Sigmoid colon (tissue), 7 donors: Measurements from ENCODE around the gene GPR4. TPM values are rescaled to one million over a fixed set of nuclear protein-coding genes. Genes with fewer than 3 reads are reported as not detected.

Experiments used
- DNase-seq: peaks from one replicate; pipeline ENCODE4 v3.0.0-alpha.2; 2019
- H3K27ac ChIP-seq, 4 donors: fragments of 200-600 bp; sonication (generic); one replicate each; pipeline ENCODE4 v1.5.1; 2016 to 2019; ENCODE audit warnings: mild to moderate bottlenecking in 1 of 4
- H3K27me3 ChIP-seq, 3 donors: fragments of 200-600 bp; sonication (generic); one replicate each; pipeline ENCODE4 v1.5.1; 2019; ENCODE audit warnings: mild to moderate bottlenecking in 1 of 3
- H3K36me3 ChIP-seq, 4 donors: fragments of 200-600 bp; sonication (generic); one replicate each; pipeline ENCODE4 v1.5.1; 2016 to 2019
- H3K4me1 ChIP-seq, 4 donors: fragments of 200-600 bp; sonication (generic); one replicate each; pipeline ENCODE4 v1.5.1; 2017 to 2019
- H3K4me3 ChIP-seq, 4 donors: fragments of 200-600 bp; sonication (generic); one replicate each; pipeline ENCODE4 v1.5.1; 2017 to 2019; ENCODE audit warnings: mild to moderate bottlenecking in 2 of 4, moderate library complexity in 1 of 4
- H3K9me3 ChIP-seq, 4 donors: fragments of 200-600 bp in 3 of 4; sonication (generic) in 3 of 4; one replicate each; pipeline versions ENCODE4 v1.5.1 to v1.6.1; 2013 to 2019
- EP300 ChIP-seq, 4 donors: sonication (generic); formaldehyde crosslinking; IDR thresholded peaks; one replicate each; pipeline ENCODE4 v1.6.1; 2017; ENCODE audit warnings: antibody characterized with exemption in 4 of 4
- POLR2A ChIP-seq, 2 donors: fragments of 450-650 bp; IDR thresholded peaks; one replicate each; pipeline ENCODE4 v1.6.1; 2016; ENCODE audit warnings: antibody characterized with exemption in 2 of 2, mild to moderate bottlenecking in 2 of 2, moderate library complexity in 2 of 2
- POLR2AphosphoS5 ChIP-seq, 4 donors: sonication (generic); formaldehyde crosslinking; IDR thresholded peaks; one replicate each; pipeline ENCODE4 v1.6.1; 2017; ENCODE audit warnings: antibody characterized with exemption in 4 of 4
- WGBS, 2 donors: extraction: QIAGEN DNeasy Blood & Tissue Kit; methylation state at CpG; one replicate each; pipeline ENCODE4 v1.1.7; 2013; 5-methylcytosine and 5-hydroxymethylcytosine counted together
- intact Hi-C: fragments of 100-400 bp; cut with DNase I; formaldehyde crosslinking; loops from one replicate; pipeline ENCODE4 v1.15.1; 2023
- polyA plus RNA-seq, 3 donors: library from polyadenylated mRNA; stranded (reverse); fragments of 200-250 nt; gene quantifications; one replicate each; pipeline ENCODE4 v1.2.3, GENCODE V29; 2013
- total RNA-seq, 4 donors: library from RNA; depleted of rRNA; stranded (reverse); fragments of >200 nt; gene quantifications; one replicate each; pipeline ENCODE4 v1.1.0, GENCODE V29; 2016
- TF ChIP-seq, protein P1 (sequence below), 4 experiments: fragments of 450-650 bp in 3 of 4; fragments of 200-600 bp in 1 of 4; IDR thresholded peaks; one replicate each; pipeline ENCODE4 v1.5.1; 2016 to 2019; ENCODE audit warnings: antibody characterized with exemption in 4 of 4, mild to moderate bottlenecking in 3 of 4, moderate library complexity in 2 of 4
- donor health status: healthy with polysubstance abuse.
- donor health status: Bipolar disorder and iron deficiency.
- donor health status: healthy.

The GPR4 gene
- total and polyA plus RNA-seq, 7 donors, result 0.46 to 1.9 (median 0.99) TPM

DNA sequence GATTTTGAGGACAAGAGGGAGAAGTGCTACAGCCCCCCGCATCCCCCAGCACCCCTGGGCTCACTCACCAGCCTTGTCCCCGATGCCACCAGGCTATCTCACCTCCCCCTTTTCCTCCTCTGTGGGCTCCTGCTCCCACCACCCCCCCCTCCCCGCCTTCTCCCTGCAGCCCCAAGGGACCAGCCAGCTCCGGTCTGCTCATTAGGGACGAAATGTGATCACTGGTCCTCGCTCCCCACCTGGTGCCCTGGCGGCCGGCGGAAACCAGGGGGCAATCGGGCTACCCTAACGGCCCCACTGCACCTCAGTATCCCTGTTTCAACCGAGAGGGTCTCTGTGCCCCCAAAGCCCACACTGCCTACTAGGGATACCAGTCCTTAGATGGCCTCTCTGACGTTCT lies 2.7 kb downstream of the GPR4 start:
- no peak overlapping the region for H3K4me3 ChIP-seq
- H3K4me1 ChIP-seq, result peaks cover 0 to 10% (median 3%) of the 10 kb centered on the region in 4 donors
- no peak for DNase-seq
- no peaks in the 10 kb centered on the region for H3K9me3 ChIP-seq
- peaks cover 15 to 100% (median 70%) of the 10 kb centered on the region in 3 donors for H3K27me3 ChIP-seq
- intact Hi-C loops, result no loop called here
- 8 to 16% methylated on average over 13 of the region's 13 CpGs for WGBS, 2 donors
- H3K27ac ChIP-seq, result peak overlapping the region in 2 of 4 donors; percentile 29 to 46
- TF ChIP-seq POLR2AphosphoS5 (IDR thresholded peaks at IDR 0.05) (no peak), EP300 (IDR thresholded peaks at IDR 0.05) (no peak), POLR2A (IDR thresholded peaks at IDR 0.05) (no peak)
- TF ChIP-seq, protein P1, sequence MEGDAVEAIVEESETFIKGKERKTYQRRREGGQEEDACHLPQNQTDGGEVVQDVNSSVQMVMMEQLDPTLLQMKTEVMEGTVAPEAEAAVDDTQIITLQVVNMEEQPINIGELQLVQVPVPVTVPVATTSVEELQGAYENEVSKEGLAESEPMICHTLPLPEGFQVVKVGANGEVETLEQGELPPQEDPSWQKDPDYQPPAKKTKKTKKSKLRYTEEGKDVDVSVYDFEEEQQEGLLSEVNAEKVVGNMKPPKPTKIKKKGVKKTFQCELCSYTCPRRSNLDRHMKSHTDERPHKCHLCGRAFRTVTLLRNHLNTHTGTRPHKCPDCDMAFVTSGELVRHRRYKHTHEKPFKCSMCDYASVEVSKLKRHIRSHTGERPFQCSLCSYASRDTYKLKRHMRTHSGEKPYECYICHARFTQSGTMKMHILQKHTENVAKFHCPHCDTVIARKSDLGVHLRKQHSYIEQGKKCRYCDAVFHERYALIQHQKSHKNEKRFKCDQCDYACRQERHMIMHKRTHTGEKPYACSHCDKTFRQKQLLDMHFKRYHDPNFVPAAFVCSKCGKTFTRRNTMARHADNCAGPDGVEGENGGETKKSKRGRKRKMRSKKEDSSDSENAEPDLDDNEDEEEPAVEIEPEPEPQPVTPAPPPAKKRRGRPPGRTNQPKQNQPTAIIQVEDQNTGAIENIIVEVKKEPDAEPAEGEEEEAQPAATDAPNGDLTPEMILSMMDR (IDR thresholded peaks at IDR 0.05), result no peak
- no peaks in the 10 kb centered on the region for H3K36me3 ChIP-seq

- H3K4me3 ChIP-seq, result no peak overlapping the region
- 2 to 5% methylated on average over 22 of the region's 22 CpGs for WGBS, 2 donors
- peaks cover 0 to 10% (median 3%) of the 10 kb centered on the region in 4 donors for H3K4me1 ChIP-seq
- no peak for DNase-seq
- no peaks in the 10 kb centered on the region for H3K36me3 ChIP-seq
- intact Hi-C loops, result no loop called here
- no peak for TF ChIP-seq POLR2A (IDR thresholded peaks at IDR 0.05)
- peaks cover 15 to 96% (median 69%) of the 10 kb centered on the region in 3 donors for H3K27me3 ChIP-seq
- no peaks in the 10 kb centered on the region for H3K9me3 ChIP-seq
- peak overlapping the region in 3 of 4 donors; percentile 8 to 46 (median 29) for H3K27ac ChIP-seq
Observed at GRCh38 chr19:45598267-45599001, 3.6 kb downstream of the GPR4 start.

- H3K4me1 ChIP-seq, result peaks cover 0 to 10% (median 3%) of the 10 kb centered on the region in 4 donors
- TF ChIP-seq EP300 (IDR thresholded peaks at IDR 0.05), result no peak
- TF ChIP-seq, protein P1 (IDR thresholded peaks at IDR 0.05), result no peak
- TF ChIP-seq POLR2AphosphoS5 (IDR thresholded peaks at IDR 0.05), result no peak
- no peak for TF ChIP-seq POLR2A (IDR thresholded peaks at IDR 0.05)
- H3K4me3 ChIP-seq, result no peak overlapping the region
- peaks cover 14 to 94% (median 65%) of the 10 kb centered on the region in 3 donors for H3K27me3 ChIP-seq
- no peaks in the 10 kb centered on the region for H3K36me3 ChIP-seq
- H3K9me3 ChIP-seq, result no peaks in the 10 kb centered on the region
- H3K27ac ChIP-seq, result peak overlapping the region in 2 of 4 donors; percentile 8 to 46
- intact Hi-C loops, result no loop called here
- no peak for DNase-seq
- WGBS, 2 donors, result 19 to 29% methylated on average over 5 of the region's 5 CpGs
Observed at GRCh38 chr19:45597425-45598111, 4.4 kb downstream of the GPR4 start.

DNA sequence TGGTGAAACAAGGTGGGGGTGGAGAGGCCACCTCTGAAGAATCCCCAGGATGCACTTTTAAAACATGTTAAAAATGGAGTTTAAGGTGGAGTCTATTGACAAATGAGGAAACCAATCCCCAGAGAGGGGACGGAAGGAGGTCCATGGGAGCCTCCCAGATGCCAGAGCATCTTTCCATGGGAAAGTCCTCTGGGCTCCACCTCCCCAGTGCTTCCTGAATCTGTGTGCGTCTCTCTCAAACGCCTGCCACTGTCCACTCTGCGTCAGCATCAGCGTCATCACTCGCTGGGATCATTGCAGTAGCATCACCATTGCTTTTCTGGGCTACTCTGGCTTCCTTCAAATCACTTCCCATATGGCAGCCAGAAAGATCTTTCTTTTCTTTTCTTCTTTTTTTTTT lies 6.2 kb downstream of the GPR4 start:
- WGBS, 2 donors, result 64 to 67% methylated on average over 6 of the region's 6 CpGs
- Histone ChIP-seq H3K27ac (no peak overlapping the region), H3K9me3 (no peaks in the 10 kb centered on the region), H3K36me3 (no peaks in the 10 kb centered on the region), H3K27me3 (peaks cover 6 to 94% (median 63%) of the 10 kb centered on the region in 3 donors), H3K4me3 (no peak overlapping the region), H3K4me1 (peaks cover 0 to 6% (median 0%) of the 10 kb centered on the region in 4 donors)
- TF ChIP-seq EP300 (IDR thresholded peaks at IDR 0.05) (no peak), POLR2AphosphoS5 (IDR thresholded peaks at IDR 0.05) (no peak), POLR2A (IDR thresholded peaks at IDR 0.05) (no peak)
- TF ChIP-seq, protein P1 (IDR thresholded peaks at IDR 0.05), result no peak
- DNase-seq, result no peak
- intact Hi-C loops, result no loop called here

- Histone ChIP-seq H3K27ac (no peak overlapping the region), H3K4me3 (no peak overlapping the region), H3K9me3 (no peaks in the 10 kb centered on the region), H3K36me3 (no peaks in the 10 kb centered on the region), H3K27me3 (peaks cover 3 to 79% (median 48%) of the 10 kb centered on the region in 3 donors), H3K4me1 (peaks cover 0 to 6% (median 0%) of the 10 kb centered on the region in 4 donors)
- WGBS, 2 donors, result 5 to 12% methylated on average over 1 of the region's 1 CpG
- intact Hi-C loops, result no loop called here
- no peak for DNase-seq
- TF ChIP-seq, protein P1 (IDR thresholded peaks at IDR 0.05), result no peak
- TF ChIP-seq POLR2A (IDR thresholded peaks at IDR 0.05), result no peak
- TF ChIP-seq POLR2AphosphoS5 (IDR thresholded peaks at IDR 0.05), result no peak
- TF ChIP-seq EP300 (IDR thresholded peaks at IDR 0.05), result no peak
Observed at GRCh38 chr19:45593520-45593919, 8.5 kb downstream of the GPR4 start.
